GM12892 (cell line): ENCODE results near the gene SOHLH1.

Experiments
- DNase-seq: peaks from one replicate; pipeline ENCODE4 v3.0.0; 2011; ENCODE audit not compliant: insufficient read length
- FAIRE-seq: peaks from 2 replicates; lab custom pipeline; 2011; peaks lifted over from hg19 to GRCh38; lab: Jason Lieb, UNC
- POLR2A ChIP-seq: IDR thresholded peaks from 2 replicates; pipeline ENCODE4 v1.6.1; 2011; ENCODE audit warnings: low read depth, low read length, control low read depth
- POLR2AphosphoS5 ChIP-seq: IDR thresholded peaks from 2 replicates; pipeline ENCODE4 v1.6.1; 2011; ENCODE audit warnings: low read depth, low read length, control low read depth
- TAF1 ChIP-seq: IDR thresholded peaks from 2 replicates; pipeline ENCODE4 v1.6.1; 2011; ENCODE audit warnings: low read depth, mild to moderate bottlenecking, control low read depth, low read length, borderline replicate concordance

The SOHLH1 gene

DNA sequence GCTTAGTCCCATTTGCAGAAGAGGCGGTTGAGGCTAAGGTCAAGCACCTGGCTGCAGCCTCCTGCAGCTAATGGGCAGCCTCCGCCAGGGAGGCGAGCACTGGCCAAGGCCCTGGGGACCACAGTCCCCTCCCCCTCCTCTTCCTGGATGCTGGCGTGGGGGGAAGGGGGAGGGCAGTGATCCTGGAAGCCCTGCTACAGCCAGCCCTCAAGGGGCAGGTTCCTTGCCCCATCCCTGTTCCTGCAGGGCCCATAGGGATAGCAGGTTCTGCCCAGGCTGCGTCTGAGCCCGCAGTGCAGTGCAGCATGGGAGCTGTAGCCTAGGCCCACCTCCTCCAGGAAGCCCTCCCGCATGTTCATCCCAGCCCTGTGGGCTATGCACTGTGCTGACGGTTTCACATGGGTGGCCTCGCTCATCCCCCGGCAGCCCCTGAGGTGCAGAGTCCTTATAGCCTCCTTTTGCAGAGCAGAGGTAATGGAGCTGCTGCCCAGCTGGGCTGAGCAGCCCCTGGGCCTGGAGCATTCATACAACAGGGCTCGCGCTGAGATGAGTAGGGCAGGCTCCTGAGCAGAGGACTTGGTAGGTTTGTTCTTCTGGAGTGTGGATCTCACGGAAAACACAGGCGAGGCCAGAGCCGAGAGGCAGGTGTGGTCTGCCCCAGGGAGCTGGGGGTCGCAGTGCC lies 38.7 kb upstream of the SOHLH1 start:
- DNase-seq (no peak), FAIRE-seq (no peak)
- TF ChIP-seq POLR2AphosphoS5 (no peak), TAF1 (no peak), POLR2A (no peak)

DNA sequence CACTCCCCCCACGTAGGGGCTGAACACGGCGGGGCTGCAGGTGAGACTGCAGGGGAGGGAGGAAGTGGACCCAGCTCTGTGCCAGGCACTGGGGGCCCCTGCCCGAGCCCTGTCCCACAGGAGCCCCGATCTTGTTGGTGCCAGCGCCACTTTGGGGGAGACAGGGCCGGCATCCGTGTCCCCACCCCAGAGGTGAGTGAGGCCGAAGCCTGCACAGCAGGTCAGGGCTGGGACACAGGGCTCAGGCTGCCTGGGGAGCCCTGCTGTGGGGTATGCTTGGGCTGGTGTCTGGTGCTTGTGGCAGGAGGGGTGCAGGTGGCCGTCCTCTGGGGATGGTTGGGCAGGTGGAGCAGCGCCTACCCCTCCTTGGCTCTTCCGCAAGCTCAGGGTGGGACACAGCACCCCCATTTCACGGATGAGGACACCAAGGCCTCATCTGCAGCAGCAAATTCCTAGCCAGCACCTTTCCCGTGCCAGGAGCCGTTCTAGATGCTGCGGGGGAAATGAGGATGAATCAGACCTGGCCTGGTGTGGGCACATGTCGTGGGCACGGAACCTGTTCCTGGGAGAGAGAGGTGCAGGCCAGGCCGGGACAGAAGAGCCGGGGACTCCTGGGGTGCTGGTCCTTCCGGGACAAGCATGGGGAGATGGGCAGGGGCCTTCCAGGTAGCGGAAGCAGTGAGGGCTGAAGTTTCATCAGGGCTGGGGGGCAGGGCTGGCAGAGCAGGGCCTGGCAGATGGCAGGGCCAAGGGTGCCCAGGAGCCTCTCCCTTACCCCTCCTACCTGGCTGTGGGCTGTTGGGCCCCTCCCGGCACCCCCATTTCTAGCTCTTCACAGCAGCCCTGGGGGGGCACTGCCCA lies 37.9 kb upstream of the SOHLH1 start:
- DNase-seq, result no peak
- FAIRE-seq, result no peak
- TF ChIP-seq POLR2AphosphoS5 (no peak), POLR2A (no peak), TAF1 (no peak)

DNA sequence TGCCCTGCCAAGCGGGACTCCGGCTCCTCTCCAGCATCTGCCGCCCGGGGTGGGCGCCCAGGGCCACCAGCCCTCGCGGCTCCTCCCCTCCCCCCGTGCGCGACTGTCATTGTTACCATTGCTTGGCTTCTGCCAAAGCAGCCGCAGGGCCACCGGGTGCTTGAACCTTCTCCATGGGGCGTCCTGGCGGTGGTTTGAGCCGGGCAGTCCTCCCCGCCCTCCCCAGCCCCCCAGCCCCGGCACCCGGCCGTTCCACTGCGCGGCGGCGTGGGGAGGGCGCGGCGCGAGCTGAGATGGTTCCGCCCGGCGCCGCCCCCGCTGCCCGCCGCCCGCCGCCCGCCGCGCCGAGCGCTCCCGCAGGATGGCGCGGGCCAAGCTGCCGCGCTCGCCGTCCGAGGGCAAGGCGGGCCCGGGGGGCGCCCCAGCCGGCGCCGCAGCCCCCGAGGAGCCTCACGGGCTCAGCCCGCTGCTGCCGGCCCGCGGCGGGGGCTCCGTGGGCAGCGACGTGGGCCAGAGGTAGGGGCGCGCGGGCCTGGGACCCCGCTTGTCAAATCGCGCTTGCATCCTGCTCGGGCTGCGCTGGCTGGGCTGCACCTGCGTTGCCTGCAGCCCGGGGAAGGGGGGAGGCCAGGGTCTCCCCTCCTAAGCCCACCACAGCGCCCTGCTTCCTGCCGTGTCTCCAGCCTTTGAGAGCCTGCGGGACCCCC lies 37.1 kb upstream of the SOHLH1 start:
- DNase-seq (no peak), FAIRE-seq (no peak)
- TF ChIP-seq POLR2A (no peak), TAF1 (no peak), POLR2AphosphoS5 (no peak)

DNA sequence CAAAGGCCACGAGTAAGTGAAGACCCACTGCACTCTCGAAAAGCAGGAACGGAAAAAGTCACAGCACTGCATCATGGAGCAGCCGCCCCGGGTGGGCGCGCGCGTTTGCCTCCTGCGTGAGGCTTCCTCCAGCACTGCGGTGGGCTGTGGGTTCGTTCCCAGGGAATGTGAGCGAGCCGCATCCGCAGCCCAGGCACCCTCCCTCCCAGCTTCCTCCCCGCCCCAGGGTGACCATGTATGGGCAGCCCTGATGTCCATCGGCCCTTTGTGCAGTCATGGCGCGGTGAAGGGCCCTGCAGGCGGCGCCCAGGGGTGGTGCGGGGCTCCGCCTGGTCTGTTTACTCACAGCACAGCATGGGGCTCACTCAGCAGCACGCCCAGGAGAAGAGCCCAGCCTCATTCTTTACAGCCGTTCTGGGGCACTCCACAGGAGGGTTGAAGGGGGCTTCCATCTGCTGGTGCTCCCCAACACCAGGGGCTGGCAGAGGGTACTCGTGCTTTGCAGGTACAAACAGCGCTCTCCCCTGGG lies 35.4 kb upstream of the SOHLH1 start:
- TF ChIP-seq TAF1, result no peak
- no peak for TF ChIP-seq POLR2AphosphoS5
- no peak for TF ChIP-seq POLR2A
- no peak for DNase-seq
- FAIRE-seq, result no peak

DNA sequence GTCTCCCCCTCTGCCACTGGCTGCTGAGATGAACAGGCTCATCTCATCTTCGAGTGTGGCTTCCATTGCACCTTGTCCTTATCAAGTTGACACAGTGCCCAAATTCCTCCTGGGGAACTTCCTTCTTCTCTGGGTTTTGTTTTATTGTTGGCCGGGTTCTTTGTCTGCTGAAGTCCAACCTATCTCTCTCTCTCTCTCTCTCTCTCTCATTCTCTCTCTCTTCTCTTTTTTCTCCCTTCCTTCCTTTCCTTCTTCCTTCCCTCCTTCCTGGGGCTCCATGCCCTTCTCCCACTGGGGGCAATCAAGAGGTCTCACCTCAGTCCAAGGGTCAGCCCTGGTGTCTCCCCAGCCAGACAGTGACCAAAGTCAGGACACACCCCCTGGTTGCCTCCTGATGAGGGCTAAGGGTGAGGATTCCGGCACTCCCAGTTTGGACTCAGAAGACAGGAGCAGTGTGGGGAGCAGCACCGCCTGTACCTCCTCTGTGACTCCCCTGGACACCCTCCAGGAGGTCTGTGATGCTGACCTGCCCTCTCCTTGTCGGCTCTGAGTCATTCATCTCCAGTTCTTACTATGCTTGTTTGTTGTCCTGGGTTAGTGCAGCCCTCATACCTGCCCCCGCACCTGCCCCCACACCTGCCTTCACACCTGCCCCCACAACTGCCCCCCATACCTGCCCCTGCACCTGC lies 33.4 kb upstream of the SOHLH1 start:
- TF ChIP-seq POLR2A, result no peak
- no peak for TF ChIP-seq TAF1
- TF ChIP-seq POLR2AphosphoS5, result no peak
- DNase-seq (no peak), FAIRE-seq (no peak)

DNA sequence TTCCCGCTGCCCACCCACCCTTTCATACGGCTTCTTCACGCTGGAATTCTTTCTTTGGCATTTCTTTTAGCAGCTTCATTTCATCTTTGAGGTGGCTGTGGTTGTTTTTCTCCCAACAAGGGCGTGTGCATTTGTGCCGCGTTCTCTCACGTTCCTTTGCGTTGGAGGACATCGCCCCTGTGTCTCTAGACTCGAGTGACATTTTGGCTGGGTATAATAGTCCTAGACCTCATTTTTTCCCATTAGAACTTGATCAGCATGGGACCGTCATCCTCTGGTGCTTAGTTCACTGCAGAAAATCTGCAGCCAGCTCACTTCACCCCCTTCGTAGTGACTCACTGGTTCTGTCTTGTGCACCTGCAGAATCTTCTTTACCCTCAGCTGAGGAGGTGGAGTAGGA lies 32.2 kb upstream of the SOHLH1 start:
- TF ChIP-seq TAF1 (no peak), POLR2AphosphoS5 (no peak), POLR2A (no peak)
- DNase-seq (no peak), FAIRE-seq (no peak)

DNA sequence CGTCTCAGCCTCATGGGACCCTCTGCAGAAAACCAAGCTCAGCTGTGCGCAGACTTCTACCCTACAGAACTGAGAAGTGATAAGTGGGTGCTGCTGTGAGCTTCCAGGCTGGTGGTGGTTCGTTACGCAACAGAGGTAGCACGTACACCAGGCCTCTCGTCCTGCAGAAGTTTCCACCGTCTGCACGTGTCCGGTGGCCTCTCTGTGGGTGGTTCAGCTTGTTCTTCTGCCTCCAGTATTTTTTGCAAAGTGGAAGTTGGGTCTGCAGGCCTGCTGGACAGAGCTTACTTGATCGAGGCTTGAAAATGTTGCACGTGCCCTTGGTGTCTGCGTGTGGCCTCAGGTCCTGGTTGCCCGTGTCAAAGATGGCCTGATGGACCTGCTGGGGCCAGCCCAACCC lies 30.2 kb upstream of the SOHLH1 start:
- DNase-seq, result no peak
- no peak for FAIRE-seq
- TF ChIP-seq POLR2A (no peak), POLR2AphosphoS5 (no peak), TAF1 (no peak)

DNA sequence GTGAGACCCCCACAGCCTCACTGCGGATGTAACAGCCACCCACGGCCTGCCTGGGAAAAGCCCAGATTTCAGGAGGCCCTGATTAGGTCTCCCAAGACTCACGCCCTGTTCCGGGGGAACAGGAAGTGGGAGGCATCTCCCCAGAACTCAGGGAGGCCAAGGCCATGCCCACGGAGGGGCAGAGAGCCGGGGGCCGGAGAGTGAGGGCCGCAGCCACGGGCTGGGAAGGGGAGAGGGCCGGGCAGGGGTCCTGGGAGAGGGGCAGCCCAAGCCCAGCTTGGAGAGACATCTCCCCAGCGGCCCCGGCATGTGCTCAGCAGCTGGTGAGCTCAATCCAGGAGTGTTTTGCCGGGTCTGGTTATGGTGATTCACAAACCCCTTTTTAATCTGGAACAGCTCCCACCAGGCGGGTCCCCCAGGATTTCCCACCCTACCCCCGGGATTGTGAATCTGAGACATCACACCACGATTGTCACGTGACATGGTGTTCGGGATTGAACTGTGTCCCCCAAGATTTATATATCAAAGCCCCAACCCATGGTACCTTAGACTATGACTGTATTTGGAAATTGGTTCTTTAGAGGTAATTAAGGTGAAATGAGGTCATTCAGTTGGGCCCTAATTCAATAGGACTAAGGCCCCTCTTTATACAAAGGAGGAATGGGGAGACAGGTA lies 29.3 kb upstream of the SOHLH1 start:
- DNase-seq, result no peak
- TF ChIP-seq POLR2A (no peak), TAF1 (no peak), POLR2AphosphoS5 (no peak)

DNA sequence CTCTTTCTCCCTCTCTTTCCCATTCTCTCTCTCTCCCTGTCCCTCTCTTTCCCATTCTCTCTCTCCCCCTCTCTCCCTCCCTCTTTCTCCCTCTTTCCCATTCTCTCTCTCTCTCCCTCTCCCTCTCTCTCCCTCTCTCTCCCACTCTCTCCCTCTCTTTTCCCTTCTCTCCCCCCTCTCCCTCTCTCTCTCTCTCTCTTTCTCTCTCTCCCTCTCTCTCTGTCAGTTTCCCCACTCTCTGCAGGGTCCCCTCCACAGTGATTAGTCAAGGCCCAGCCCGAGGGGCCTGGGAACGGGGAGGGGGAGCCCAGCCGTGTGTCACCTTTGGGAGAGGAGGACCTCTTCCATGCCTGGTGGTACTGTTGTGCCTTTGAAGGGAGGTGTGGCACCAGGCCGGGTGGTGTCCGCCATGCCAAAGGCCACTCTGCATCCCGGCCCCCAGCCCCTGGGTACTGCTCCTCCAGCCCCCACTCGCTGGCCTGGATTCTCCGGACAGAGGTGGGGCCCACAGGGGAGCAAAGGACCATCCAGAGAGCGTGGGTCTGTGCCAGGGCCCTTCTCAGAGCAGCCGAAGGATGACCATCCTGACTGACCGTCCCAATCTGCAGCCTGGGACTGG lies 28.1 kb upstream of the SOHLH1 start:
- TF ChIP-seq TAF1 (no peak), POLR2AphosphoS5 (no peak), POLR2A (no peak)
- FAIRE-seq (no peak), DNase-seq (no peak)

More for the DNA sequence above, 29.3 kb upstream of the SOHLH1 start:
- FAIRE-seq, result no peak
